HepG2 (cell line): ENCODE data around the gene IGF1. TPM values are rescaled to one million over a fixed set of nuclear protein-coding genes. Genes with fewer than 3 reads are reported as not detected.

Source experiments
- ATAC-seq: fragments of 200-7000 bp; cut with Tn5 transposase; 3 replicates; pipeline ENCODE4 v1.9.1; 2020; ENCODE audit warnings: mild to moderate bottlenecking, moderate library complexity
- BruUV-seq: library from RNA; stranded (reverse); fragments of 400-500 nt; replicated peaks from 2 replicates; lab custom pipeline; 2021; lab: Mats Ljungman, UMichigan
- CTCF ChIA-PET: fragments of 300-600 bp; formaldehyde crosslinking; extraction: SDS; loops from one replicate; lab custom pipeline; 2021; ENCODE audit warnings: low total read pairs, inconsistent platforms, low intra/inter-chr PET ratio; lab: Yijun Ruan, JAX
- POLR2A ChIA-PET: fragments of 350-600 bp; sonication (Branson Sonifier 250); formaldehyde crosslinking; loops from one replicate; lab custom pipeline; 2020; ENCODE audit warnings: antibody characterized with exemption, inconsistent platforms; lab: Yijun Ruan, JAX
- DNase-seq: peaks from one replicate; pipeline ENCODE4 v3.0.0-alpha.2; 2015; ENCODE audit warnings: low spot score
- FAIRE-seq: peaks from 3 replicates; lab custom pipeline; 2011; peaks lifted over from hg19 to GRCh38; lab: Jason Lieb, UNC
- H2AFZ ChIP-seq: one replicate; pipeline ENCODE4 v1.6.1; 2011; ENCODE audit warnings: low read length, inconsistent platforms
- H3K27ac ChIP-seq: fragments of 300-600 bp; 3 replicates; pipeline ENCODE4 v1.8.0; 2011; ENCODE audit warnings: mixed run types, mild to moderate bottlenecking, mixed read lengths, low read length, inconsistent platforms; ENCODE audit not compliant: insufficient read depth; ENCODE audit errors: extremely low read length
- H3K27me3 ChIP-seq, 2 experiments: fragments of 200-600 bp in 1 of 2; 2 replicates in 1 of 2; 3 replicates in 1 of 2; pipeline versions ENCODE4 v1.6.0 to v1.8.0; 2011; ENCODE audit warnings: low read length in 2 of 2, mild to moderate bottlenecking in 2 of 2, moderate library complexity in 2 of 2, inconsistent platforms in 1 of 2; ENCODE audit not compliant: insufficient read depth in 2 of 2, control insufficient read depth in 1 of 2
- H3K36me3 ChIP-seq, 2 experiments: fragments of 200-600 bp in 1 of 2; replicated peaks in 1 of 2; 2 replicates in 1 of 2; 3 replicates in 1 of 2; pipeline versions ENCODE4 v1.5.1 to v1.8.0; 2011; ENCODE audit warnings: low read length in 2 of 2, inconsistent platforms in 1 of 2; ENCODE audit not compliant: insufficient read depth in 2 of 2, control insufficient read depth in 1 of 2
- H3K4me1 ChIP-seq: 2 replicates; pipeline ENCODE4 v1.5.1; 2012; ENCODE audit warnings: low read length, inconsistent platforms; ENCODE audit not compliant: insufficient read depth
- H3K4me2 ChIP-seq: 2 replicates; pipeline ENCODE4 v1.6.0; 2011; ENCODE audit warnings: low read depth, low read length, inconsistent platforms
- H3K4me3 ChIP-seq, 3 experiments: fragments of 200-600 bp in 1 of 3; sonication (generic), shearing (Covaris generic) in 1 of 3; replicated peaks in 1 of 3; 2 replicates each; pipeline ENCODE4 v1.5.1; 2011 to 2016; ENCODE audit warnings: low read length in 3 of 3, inconsistent platforms in 2 of 3, low read depth in 2 of 3, mild to moderate bottlenecking in 2 of 3, control low read depth in 1 of 3, mixed read lengths in 1 of 3; ENCODE audit not compliant: insufficient read depth in 1 of 3
- H3K79me2 ChIP-seq: one replicate; pipeline ENCODE4 v1.6.1; 2011; ENCODE audit warnings: low read length, inconsistent platforms; ENCODE audit not compliant: insufficient read depth
- H3K9ac ChIP-seq: 2 replicates; pipeline ENCODE4 v1.6.0; 2011; ENCODE audit warnings: mild to moderate bottlenecking, low read depth, low read length, inconsistent platforms; ENCODE audit not compliant: insufficient read depth
- H3K9me3 ChIP-seq: 2 replicates; pipeline ENCODE4 v1.5.1; 2012; ENCODE audit warnings: mild to moderate bottlenecking, low read length
- H4K20me1 ChIP-seq: 2 replicates; pipeline ENCODE4 v1.6.0; 2011; ENCODE audit warnings: inconsistent platforms, mild to moderate bottlenecking, low read length, moderate library complexity; ENCODE audit not compliant: insufficient read depth
- AGO1 ChIP-seq: fragments of 200-400 bp; formaldehyde crosslinking; IDR thresholded peaks from 2 replicates; pipeline ENCODE4 v1.6.1; 2017; ENCODE audit warnings: mild to moderate bottlenecking, low read depth, low read length, moderate library complexity; ENCODE audit not compliant: poor library complexity, severe bottlenecking
- DNMT1 ChIP-seq: sonication (generic); formaldehyde crosslinking; IDR thresholded peaks from 2 replicates; pipeline ENCODE4 v1.5.1; 2020; ENCODE audit warnings: mild to moderate bottlenecking, missing genetic modification reagents
- GATAD1 ChIP-seq: IDR thresholded peaks from 2 replicates; pipeline ENCODE4 v1.6.1; 2016; ENCODE audit warnings: missing genetic modification reagents, missing compliant biosample characterization
- HMG20B ChIP-seq: conservative IDR thresholded peaks from 2 replicates; pipeline ENCODE4 v1.6.1; 2016; ENCODE audit warnings: missing genetic modification reagents, missing compliant biosample characterization
- KDM4B ChIP-seq: sonication (generic); formaldehyde crosslinking; IDR thresholded peaks from 2 replicates; pipeline ENCODE4 v1.4.0; 2020; ENCODE audit warnings: missing genetic modification reagents
- NFE2 ChIP-seq: sonication (generic); formaldehyde crosslinking; IDR thresholded peaks from 2 replicates; pipeline ENCODE4 v1.4.0; 2020; ENCODE audit warnings: missing genetic modification reagents
- ONECUT2 ChIP-seq: sonication (generic); formaldehyde crosslinking; IDR thresholded peaks from 2 replicates; pipeline ENCODE4 v1.4.0; 2020; ENCODE audit warnings: missing genetic modification reagents
- PHF21A ChIP-seq: sonication (generic); formaldehyde crosslinking; IDR thresholded peaks from 2 replicates; pipeline ENCODE4 v1.5.0; 2020; ENCODE audit warnings: mild to moderate bottlenecking, missing genetic modification reagents
- RFX5 ChIP-seq: IDR thresholded peaks from 2 replicates; pipeline ENCODE4 v1.6.1; 2011; ENCODE audit warnings: low read depth, low read length, improper control_type of control experiment
- SAFB2 ChIP-seq: sonication (generic); formaldehyde crosslinking; IDR thresholded peaks from 2 replicates; pipeline ENCODE4 v1.5.1; 2020; ENCODE audit warnings: missing genetic modification reagents, low read depth, mild to moderate bottlenecking, borderline replicate concordance
- SCMH1 ChIP-seq: sonication (generic); formaldehyde crosslinking; IDR thresholded peaks from 2 replicates; pipeline ENCODE4 v1.9.0; 2021; ENCODE audit warnings: missing genetic modification reagents, mild to moderate bottlenecking, borderline replicate concordance
- SP2 ChIP-seq: sonication (generic); formaldehyde crosslinking; IDR thresholded peaks from 2 replicates; pipeline ENCODE4 v1.5.1; 2020; ENCODE audit warnings: mild to moderate bottlenecking, missing genetic modification reagents
- SPEN ChIP-seq: sonication (generic); formaldehyde crosslinking; IDR thresholded peaks from 2 replicates; pipeline ENCODE4 v1.5.1; 2020; ENCODE audit warnings: low read depth, mild to moderate bottlenecking, missing genetic modification reagents
- TFDP2 ChIP-seq: sonication (generic); formaldehyde crosslinking; IDR thresholded peaks from 2 replicates; pipeline ENCODE4 v1.4.0; 2020; ENCODE audit warnings: missing genetic modification reagents
- YEATS2 ChIP-seq: sonication (generic); formaldehyde crosslinking; IDR thresholded peaks from 2 replicates; pipeline ENCODE4 v1.4.0; 2020; ENCODE audit warnings: missing genetic modification reagents, borderline replicate concordance
- ZBTB42 ChIP-seq: sonication (generic); formaldehyde crosslinking; IDR thresholded peaks from 2 replicates; pipeline ENCODE4 v1.5.0; 2020; ENCODE audit warnings: mild to moderate bottlenecking, missing genetic modification reagents
- ZBTB7B ChIP-seq: sonication (generic); formaldehyde crosslinking; IDR thresholded peaks from 2 replicates; pipeline ENCODE4 v1.4.0; 2020; ENCODE audit warnings: missing genetic modification reagents
- ZNF382 ChIP-seq: sonication (generic); formaldehyde crosslinking; IDR thresholded peaks from 2 replicates; pipeline ENCODE4 v1.5.0; 2020; ENCODE audit warnings: missing genetic modification reagents, mild to moderate bottlenecking, borderline replicate concordance
- ZNF567 ChIP-seq: sonication (generic); formaldehyde crosslinking; IDR thresholded peaks from 2 replicates; pipeline ENCODE4 v1.8.1; 2023; ENCODE audit warnings: mild to moderate bottlenecking, missing genetic modification reagents, borderline replicate concordance
- ZNF598 ChIP-seq: sonication (generic); formaldehyde crosslinking; IDR thresholded peaks from 2 replicates; pipeline ENCODE4 v1.5.1; 2020; ENCODE audit warnings: mild to moderate bottlenecking, missing genetic modification reagents, borderline replicate concordance
- WGBS: methylation state at CpG from one replicate; pipeline ENCODE4 v1.1.6; 2017; ENCODE audit warnings: low lambda C conversion rate; 5-methylcytosine and 5-hydroxymethylcytosine counted together
- in situ Hi-C: cut with HindIII; loops from 2 replicates; pipeline ENCODE4 v1.10.0; 2017; ENCODE audit warnings: low pct_unique_long_range_greater_than_20kb; ENCODE audit not compliant: extremely low pct_ligation_motif_present
- intact Hi-C: fragments of 100-400 bp; cut with micrococcal nuclease; formaldehyde crosslinking; loops from one replicate; pipeline ENCODE4 v1.10.0; 2022; ENCODE audit not compliant: unreplicated experiment
- polyA plus RNA-seq, 8 experiments: library from polyadenylated mRNA; depleted of rRNA in 3 of 8; stranded (reverse) in 7 of 8; unstranded in 1 of 8; fragments of >200 nt; fragmentation: Illumina TruSeq in 4 of 8; extraction: Trizol in 4 of 8; gene quantifications; 2 replicates each; pipeline versions ENCODE4 v1.2.1 to v1.2.3, GENCODE V29; 2011 to 2016; ENCODE audit warnings: low read depth in 4 of 8, missing spikeins in 1 of 8, mixed read lengths in 1 of 8; ENCODE audit not compliant: insufficient read depth in 1 of 8
- total RNA-seq, 5 experiments: library from RNA; depleted of rRNA; stranded (reverse); fragments of >200 nt; fragmentation: Illumina TruSeq; extraction: Trizol; gene quantifications; 2 replicates each; pipeline ENCODE4 v1.2.3, GENCODE V29; 2016; ENCODE audit warnings: low read depth in 1 of 5
- TF ChIP-seq, protein P1 (sequence below): sonication (generic); formaldehyde crosslinking; IDR thresholded peaks from 2 replicates; pipeline ENCODE4 v1.8.1; 2023; ENCODE audit warnings: mild to moderate bottlenecking, missing genetic modification reagents, borderline replicate concordance

Gene IGF1
- total and polyA plus RNA-seq, 2 of the 13 experiments (the other 11 are each of a cell fraction or from before 2014, with no cell fraction given): not detected

DNA sequence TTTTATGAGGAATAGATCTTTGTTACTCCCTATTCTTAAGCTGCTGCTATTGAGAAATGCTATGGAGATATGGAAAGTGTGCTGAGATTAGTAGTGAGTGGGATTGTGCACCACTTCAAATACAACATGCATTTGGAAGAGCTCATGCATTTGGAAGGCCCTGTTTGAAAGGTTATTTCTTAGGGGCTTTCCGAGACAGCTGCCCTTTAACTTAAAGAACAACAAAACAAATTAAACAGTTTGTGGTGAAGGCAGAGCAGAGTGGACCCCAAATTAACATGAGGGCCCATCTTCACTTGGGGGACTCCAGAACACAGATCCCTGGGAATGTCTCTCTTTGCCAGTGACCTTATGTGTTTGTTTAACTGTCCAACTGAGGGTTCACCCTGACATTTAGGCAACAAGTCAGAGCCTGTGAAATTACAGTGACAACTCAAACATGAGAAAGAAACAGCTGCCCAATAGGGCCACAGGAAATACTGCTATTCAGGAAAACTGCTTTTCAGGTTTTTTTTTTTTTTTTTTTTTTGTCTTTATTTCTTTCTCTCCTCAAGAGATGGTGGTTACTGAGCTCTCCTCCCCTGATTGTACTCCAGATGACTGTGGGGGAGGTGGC, 41.4 kb upstream of the IGF1 start (continued):
- TF ChIP-seq AGO1: no peak
- no peak for TF ChIP-seq ZNF382 (CRISPR knock-in tag)
- TF ChIP-seq ZNF567 (CRISPR knock-in tag): no peak

GRCh38 chr12:102518871-102519270, 38.5 kb upstream of the IGF1 start:
- ATAC-seq (no peak), DNase-seq (no peak), FAIRE-seq (no peak)
- Histone ChIP-seq H2AFZ (no peak overlapping the region), H3K4me1 (no peaks in the 10 kb centered on the region), H4K20me1 (no peaks in the 10 kb centered on the region), H3K27me3 (no peaks in the 10 kb centered on the region), H3K4me2 (no peak overlapping the region), H3K79me2 (no peaks in the 10 kb centered on the region), H3K9ac (no peak overlapping the region), H3K4me3 (no peak overlapping the region), H3K36me3 (no peaks in the 10 kb centered on the region), H3K27ac (no peak overlapping the region), H3K9me3 (no peaks in the 10 kb centered on the region)
- CTCF ChIA-PET: no interaction called here
- WGBS: 37% methylated on average over 5 of the region's 5 CpGs
- in situ Hi-C loops: no loop called here
- no TSS peak for BruUV-seq
- POLR2A ChIA-PET: no interaction called here
- intact Hi-C loops: no loop called here
- TF ChIP-seq KDM4B (CRISPR knock-in tag) (no peak), ZBTB7B (CRISPR knock-in tag) (no peak), GATAD1 (CRISPR knock-in tag) (no peak), SPEN (CRISPR knock-in tag) (no peak), HMG20B (CRISPR knock-in tag) (no peak), ZBTB42 (no peak), SP2 (CRISPR knock-in tag) (no peak), SCMH1 (no peak), PHF21A (no peak), ONECUT2 (CRISPR knock-in tag) (no peak), YEATS2 (CRISPR knock-in tag) (no peak), NFE2 (no peak), ZNF598 (CRISPR knock-in tag) (no peak), DNMT1 (no peak), TFDP2 (CRISPR knock-in tag) (no peak), RFX5 (no peak), SAFB2 (no peak)
- TF ChIP-seq, protein P1, sequence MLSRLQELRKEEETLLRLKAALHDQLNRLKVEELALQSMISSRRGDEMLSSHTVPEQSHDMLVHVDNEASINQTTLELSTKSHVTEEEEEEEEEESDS: no peak
